WTC11 (cell line): Measurements from ENCODE around the gene LRRC58. TPM values are rescaled to one million over a fixed set of nuclear protein-coding genes. Genes with fewer than 3 reads are reported as not detected.

Source experiments
- total RNA-seq: library from RNA; stranded (reverse); gene quantifications from 3 replicates; pipeline ENCODE4 v1.2.3, GENCODE V29; 2021

Gene LRRC58
- total RNA-seq, 1 experiment from 2014 or later: 15.1 TPM

Other genes with a start within 250 kb of the LRRC58 start
- gene GPR156, start 64.1 kb downstream of the LRRC58 start, total RNA-seq: 0.72 to 1.8 TPM (median 1.5 TPM) in 3 replicates
- gene FSTL1, start 101.6 kb upstream of the LRRC58 start, total RNA-seq: 271 to 286 TPM (median 272 TPM) in 3 replicates
- 174 to 237 TPM (median 223 TPM) in 3 replicates for gene NDUFB4, start 247.0 kb upstream of the LRRC58 start, total RNA-seq